Posterior vena cava (tissue), 2 donors: ENCODE data around the gene GPR158. TPM values are rescaled to one million over a fixed set of nuclear protein-coding genes. Genes with fewer than 3 reads are reported as not detected.

Experiments used
- DNase-seq: peaks from one replicate; pipeline ENCODE4 v3.0.0-alpha.2; 2020; ENCODE audit warnings: low spot score
- intact Hi-C, 2 donors: fragments of 100-400 bp; cut with DNase I; formaldehyde crosslinking; loops; one replicate each; pipeline versions ENCODE4 v1.14.1 to v1.14.2; 2022 to 2023
- total RNA-seq, 2 donors: library from RNA; stranded (reverse); fragmentation: NEBNext Ultra II Directional; extraction: Animal tissue kit (Norgen Biotek cat#: 25700); gene quantifications; one replicate each; pipeline ENCODE4 v1.2.1, GENCODE V29; 2021
- donor health status: DM: yes; HTN: yes; CAD: no.
- donor health status: DM: yes; HTN: yes; CAD: no.

The GPR158 gene
- total RNA-seq, 2 donors from 2014 or later: 0.05 TPM

- DNase-seq: no peak
- intact Hi-C loops: no loop called here
Observed at GRCh38 chr10:25191162-25191895, 16.5 kb downstream of the GPR158 start.

- no peak for DNase-seq
- intact Hi-C loops: no loop called here
Observed at GRCh38 chr10:25198151-25198550, 23.4 kb downstream of the GPR158 start.

GRCh38 chr10:25206693-25207414 lies 32.1 kb downstream of the GPR158 start:
- intact Hi-C loops: no loop called here
- no peak for DNase-seq

- no peak for DNase-seq
- intact Hi-C loops: loop anchor here in 1 of 2 donors (10.0 kb wide), 1 partner anchor 355 kb away; no protein-coding TSS in a partner anchor
Observed at GRCh38 chr10:25209618-25210017, 34.8 kb downstream of the GPR158 start.

- DNase-seq: no peak
- intact Hi-C loops: loop anchor here in 1 of 2 donors (10.0 kb wide), 1 partner anchor 355 kb away; no protein-coding TSS in a partner anchor
Observed at GRCh38 chr10:25210265-25210664, 35.5 kb downstream of the GPR158 start.

- no peak for DNase-seq
- intact Hi-C loops: no loop called here
Observed at GRCh38 chr10:25220156-25220555, 45.4 kb downstream of the GPR158 start.

- DNase-seq: no peak
- intact Hi-C loops: no loop called here
Observed at GRCh38 chr10:25222085-25222660, 47.4 kb downstream of the GPR158 start.

GRCh38 chr10:25226775-25227682 lies 52.2 kb downstream of the GPR158 start:
- intact Hi-C loops: no loop called here
- DNase-seq: peak; percentile 19

GRCh38 chr10:25231751-25232150 lies 57.0 kb downstream of the GPR158 start:
- intact Hi-C loops: no loop called here
- DNase-seq: no peak

GRCh38 chr10:25232204-25232603 lies 57.4 kb downstream of the GPR158 start:
- intact Hi-C loops: no loop called here
- no peak for DNase-seq

GRCh38 chr10:25245165-25245564 lies 70.4 kb downstream of the GPR158 start:
- no peak for DNase-seq
- intact Hi-C loops: no loop called here

- DNase-seq: no peak
- intact Hi-C loops: no loop called here
Observed at GRCh38 chr10:25257646-25258045, 82.8 kb downstream of the GPR158 start.

GRCh38 chr10:25261110-25261509 lies 86.3 kb downstream of the GPR158 start:
- no peak for DNase-seq
- intact Hi-C loops: no loop called here

GRCh38 chr10:25261558-25261957 lies 86.8 kb downstream of the GPR158 start:
- intact Hi-C loops: no loop called here
- no peak for DNase-seq

GRCh38 chr10:25263931-25264330 lies 89.1 kb downstream of the GPR158 start:
- DNase-seq: no peak
- intact Hi-C loops: no loop called here

GRCh38 chr10:25278180-25278579 lies 103.4 kb downstream of the GPR158 start:
- DNase-seq: no peak
- intact Hi-C loops: no loop called here

GRCh38 chr10:25280076-25280475 lies 105.3 kb downstream of the GPR158 start:
- intact Hi-C loops: no loop called here

GRCh38 chr10:25280573-25280972 lies 105.8 kb downstream of the GPR158 start:
- DNase-seq: no peak
- intact Hi-C loops: no loop called here

More at GRCh38 chr10:25280076-25280475, 105.3 kb downstream of the GPR158 start:
- DNase-seq: no peak

- no peak for DNase-seq
- intact Hi-C loops: no loop called here
Observed at GRCh38 chr10:25285809-25286208, 111.0 kb downstream of the GPR158 start.
